Neuronal stem cell (in vitro differentiated cells): Measurements from ENCODE around the gene UBTFL1. TPM values are rescaled to one million over a fixed set of nuclear protein-coding genes. Genes with fewer than 3 reads are reported as not detected.
"Not testable (repeated sequence)": the region's sequence is repeated elsewhere in the genome, so short reads cannot be mapped to it uniquely, and the experiment has no call there.

Experiments used
- DNase-seq: peaks from one replicate; pipeline ENCODE4 v3.0.0-alpha.2; 2013; ENCODE audit warnings: low spot score
- H2AFZ ChIP-seq: one replicate; pipeline ENCODE4 v1.6.1; 2013; ENCODE audit warnings: mild to moderate bottlenecking, low read length, inconsistent platforms
- H2AK5ac ChIP-seq: 2 replicates; pipeline ENCODE4 v1.6.1; 2013; ENCODE audit warnings: low read depth, mild to moderate bottlenecking, inconsistent platforms, low read length, moderate library complexity, mixed read lengths
- H2BK120ac ChIP-seq: 2 replicates; pipeline ENCODE4 v1.6.1; 2013; ENCODE audit warnings: low read depth, mild to moderate bottlenecking, inconsistent platforms, low read length, moderate library complexity, mixed read lengths
- H2BK12ac ChIP-seq: one replicate; pipeline ENCODE4 v1.6.1; 2013; ENCODE audit warnings: low read length, inconsistent platforms
- H2BK15ac ChIP-seq: 2 replicates; pipeline ENCODE4 v1.6.1; 2013; ENCODE audit warnings: mild to moderate bottlenecking, low read length, inconsistent platforms, mixed read lengths
- H2BK5ac ChIP-seq: one replicate; pipeline ENCODE4 v1.6.1; 2013; ENCODE audit warnings: inconsistent platforms, mild to moderate bottlenecking, low read length, moderate library complexity
- H3K14ac ChIP-seq: one replicate; pipeline ENCODE4 v1.6.1; 2013; ENCODE audit warnings: low read length, inconsistent platforms
- H3K18ac ChIP-seq: 2 replicates; pipeline ENCODE4 v1.6.1; 2013; ENCODE audit warnings: low read length, inconsistent platforms
- H3K23ac ChIP-seq: 2 replicates; pipeline ENCODE4 v1.6.1; 2013; ENCODE audit warnings: low read depth, mild to moderate bottlenecking, mixed read lengths, low read length, inconsistent platforms; ENCODE audit not compliant: poor library complexity
- H3K27ac ChIP-seq: replicated peaks from 3 replicates; pipeline ENCODE4 v1.5.1; 2013; ENCODE audit warnings: low read length, inconsistent platforms
- H3K27me3 ChIP-seq, 3 experiments: 2 replicates each; pipeline ENCODE4 v1.6.1; 2013; ENCODE audit warnings: low read length in 3 of 3, mild to moderate bottlenecking in 2 of 3, inconsistent platforms in 1 of 3, low read depth in 1 of 3, mixed read lengths in 1 of 3, moderate library complexity in 1 of 3; ENCODE audit not compliant: control insufficient read depth in 3 of 3, insufficient read depth in 3 of 3
- H3K36me3 ChIP-seq, 2 donors: replicated peaks in 1 of 2; 2 replicates each; pipeline ENCODE4 v1.6.1; 2013; ENCODE audit warnings: low read length in 2 of 2; ENCODE audit not compliant: control insufficient read depth in 2 of 2, insufficient read depth in 2 of 2
- H3K4ac ChIP-seq: 2 replicates; pipeline ENCODE4 v1.6.1; 2013; ENCODE audit warnings: inconsistent platforms, mild to moderate bottlenecking, low read length, moderate library complexity
- H3K4me1 ChIP-seq, 2 donors: 1 replicate in 1 of 2; 2 replicates in 1 of 2; pipeline ENCODE4 v1.6.1; 2013; ENCODE audit warnings: low read length in 2 of 2, low read depth in 1 of 2; ENCODE audit not compliant: control insufficient read depth in 2 of 2, insufficient read depth in 1 of 2
- H3K4me2 ChIP-seq: one replicate; pipeline ENCODE4 v1.6.1; 2013; ENCODE audit warnings: mild to moderate bottlenecking, low read length, inconsistent platforms; ENCODE audit not compliant: insufficient read depth, poor library complexity, severe bottlenecking
- H3K4me3 ChIP-seq, 2 donors: 2 replicates each; pipeline ENCODE4 v1.5.1; 2013; ENCODE audit warnings: low read length in 2 of 2, mild to moderate bottlenecking in 2 of 2, inconsistent platforms in 1 of 2, moderate library complexity in 1 of 2
- H3K79me1 ChIP-seq: one replicate; pipeline ENCODE4 v1.6.1; 2013; ENCODE audit warnings: low read depth, mild to moderate bottlenecking, inconsistent platforms, low read length, moderate library complexity
- H3K9ac ChIP-seq: one replicate; pipeline ENCODE4 v1.6.1; 2013; ENCODE audit warnings: mild to moderate bottlenecking, low read depth, low read length, inconsistent platforms; ENCODE audit not compliant: poor library complexity
- H3K9me3 ChIP-seq, 2 donors: replicated peaks in 1 of 2; 2 replicates each; pipeline versions ENCODE3 to v1.6.1; 2013; ENCODE audit warnings: low read length in 2 of 2, mild to moderate bottlenecking in 2 of 2, inconsistent platforms in 1 of 2, low read depth in 1 of 2, mixed read lengths in 1 of 2, moderate library complexity in 1 of 2; ENCODE audit not compliant: control insufficient read depth in 2 of 2, insufficient read depth in 1 of 2
- H4K8ac ChIP-seq: one replicate; pipeline ENCODE4 v1.6.1; 2013; ENCODE audit warnings: low read depth, mild to moderate bottlenecking, inconsistent platforms, low read length, moderate library complexity
- H4K91ac ChIP-seq: one replicate; pipeline ENCODE4 v1.6.1; 2013; ENCODE audit warnings: low read length, low read depth, mild to moderate bottlenecking, inconsistent platforms; ENCODE audit not compliant: poor library complexity
- WGBS, 2 donors: extraction: QIAGEN DNeasy Blood & Tissue Kit; methylation state at CpG; one replicate each; pipeline ENCODE4 v1.1.7; 2013; ENCODE audit warnings: missing lambda C conversion rate in 2 of 2, mixed read lengths in 1 of 2; ENCODE audit not compliant: insufficient read length in 2 of 2, insufficient replicate concordance in 1 of 2; ENCODE audit errors: extremely low coverage in 2 of 2; 5-methylcytosine and 5-hydroxymethylcytosine counted together
- polyA plus RNA-seq, 2 experiments: library from polyadenylated mRNA; stranded (reverse); fragments of 200-250 nt; gene quantifications; one replicate each; pipeline ENCODE4 v1.2.3, GENCODE V29; 2013

The UBTFL1 gene, protein sequence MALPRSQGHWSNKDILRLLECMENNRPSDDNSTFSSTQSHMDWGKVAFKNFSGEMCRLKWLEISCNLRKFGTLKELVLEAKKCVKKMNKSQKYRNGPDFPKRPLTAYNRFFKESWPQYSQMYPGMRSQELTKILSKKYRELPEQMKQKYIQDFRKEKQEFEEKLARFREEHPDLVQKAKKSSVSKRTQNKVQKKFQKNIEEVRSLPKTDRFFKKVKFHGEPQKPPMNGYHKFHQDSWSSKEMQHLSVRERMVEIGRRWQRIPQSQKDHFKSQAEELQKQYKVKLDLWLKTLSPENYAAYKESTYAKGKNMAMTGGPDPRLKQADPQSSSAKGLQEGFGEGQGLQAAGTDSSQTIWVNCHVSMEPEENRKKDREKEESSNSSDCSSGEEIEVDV
- not detected for polyA plus RNA-seq (2013, experiment 1 of 2)
- not detected for polyA plus RNA-seq (2013, experiment 2 of 2)

DNA sequence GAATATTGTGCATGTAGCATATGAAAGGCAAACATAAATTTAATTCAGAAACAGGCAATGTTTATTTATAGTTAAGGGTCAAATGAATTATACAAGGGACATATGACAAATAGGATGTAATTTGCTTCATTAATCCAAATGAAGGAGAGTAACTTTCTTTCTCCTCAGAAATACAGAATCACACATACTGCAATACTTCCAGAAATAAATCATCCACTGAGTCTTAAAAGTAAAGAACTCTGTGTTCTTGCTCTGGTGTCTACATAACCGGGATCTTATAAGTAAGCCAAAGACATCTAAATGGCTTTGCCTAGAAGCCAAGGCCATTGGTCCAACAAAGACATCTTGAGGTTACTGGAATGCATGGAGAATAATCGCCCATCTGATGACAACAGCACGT is at the start of gene UBTFL1:
TSS of gene UBTFL1 (plus strand) at position 301 of the 400 bp plus-strand sequence. CDS start at position 301, 0 bp downstream.
- not testable (repeated sequence) for H4K91ac ChIP-seq, H2AFZ ChIP-seq, H3K27ac ChIP-seq, H3K9ac ChIP-seq, H3K79me1 ChIP-seq, H3K18ac ChIP-seq, H2AK5ac ChIP-seq, H2BK12ac ChIP-seq, H3K36me3 ChIP-seq, H3K4me1 ChIP-seq, H2BK5ac ChIP-seq, H2BK120ac ChIP-seq, DNase-seq, H4K8ac ChIP-seq, H3K14ac ChIP-seq, H2BK15ac ChIP-seq, H3K9me3 ChIP-seq, H3K23ac ChIP-seq, H3K4ac ChIP-seq, H3K4me3 ChIP-seq, H3K4me2 ChIP-seq, H3K27me3 ChIP-seq
- no CpG with 5 or more reads among the region's 3 CpGs for WGBS, 2 donors

DNA sequence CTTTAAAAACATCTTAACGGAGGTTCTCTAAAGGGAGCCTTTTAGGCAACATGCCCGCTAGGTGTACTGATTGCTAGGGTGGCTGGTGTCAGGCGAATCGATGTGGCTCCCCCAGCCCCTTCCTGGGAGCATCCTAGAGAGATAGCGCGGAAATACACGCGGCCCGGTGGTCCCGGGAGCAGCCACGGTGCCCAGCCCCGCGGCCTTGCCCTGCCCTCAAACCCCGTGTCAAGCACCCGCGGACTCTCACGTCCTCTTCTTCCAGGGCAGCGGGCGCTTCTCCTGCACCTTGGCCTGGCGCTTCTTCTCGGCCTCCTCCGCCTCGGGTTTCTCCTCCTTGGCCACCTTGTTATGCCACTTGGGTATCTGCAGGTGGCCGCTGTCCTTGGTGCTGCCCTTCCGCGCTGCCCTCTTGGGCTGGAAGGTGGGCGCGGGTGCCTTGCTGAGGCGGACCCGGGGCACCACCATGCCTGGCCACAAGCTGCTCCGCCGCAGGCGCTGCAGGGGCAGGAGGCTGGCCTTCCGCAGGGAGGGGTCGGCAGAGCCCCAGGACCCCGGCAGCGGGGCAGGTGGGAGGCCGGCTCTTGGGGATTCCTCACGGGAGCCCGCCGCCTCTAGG is 34.0 kb upstream of the UBTFL1 start:
- not testable (repeated sequence) for H2AK5ac ChIP-seq, H3K4ac ChIP-seq, H3K23ac ChIP-seq, H2BK15ac ChIP-seq, H4K91ac ChIP-seq, H2BK120ac ChIP-seq, H3K36me3 ChIP-seq, H3K79me1 ChIP-seq, H4K8ac ChIP-seq, H3K9ac ChIP-seq, H2BK5ac ChIP-seq, H3K27ac ChIP-seq, H3K4me2 ChIP-seq, H3K4me3 ChIP-seq, H2AFZ ChIP-seq, H3K27me3 ChIP-seq, H3K14ac ChIP-seq, H3K18ac ChIP-seq, H2BK12ac ChIP-seq, DNase-seq, H3K9me3 ChIP-seq, H3K4me1 ChIP-seq
- no CpG with 5 or more reads among the region's 41 CpGs for WGBS, 2 donors

DNA sequence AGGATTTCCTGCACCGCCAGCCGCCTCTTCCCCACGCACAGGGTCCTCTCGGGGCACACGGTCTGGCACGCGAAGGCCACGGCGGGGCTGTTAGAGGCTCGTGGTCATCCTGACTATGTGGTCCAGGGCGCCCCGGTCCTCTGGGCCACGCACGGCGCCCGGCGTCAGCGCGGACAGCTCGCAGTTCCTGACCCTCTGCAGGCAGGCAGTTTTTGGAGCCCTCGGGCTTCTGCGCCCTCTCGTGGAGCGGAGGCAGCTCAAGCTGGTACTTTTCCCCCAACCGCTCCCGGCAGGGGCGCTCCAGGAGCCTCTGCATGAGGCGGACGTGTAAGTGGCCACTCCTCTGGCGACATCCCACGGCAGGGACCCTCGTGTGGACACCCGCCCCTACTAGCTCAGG is 33.4 kb upstream of the UBTFL1 start:
- DNase-seq, H3K36me3 ChIP-seq, H3K27me3 ChIP-seq, H2BK15ac ChIP-seq, H3K14ac ChIP-seq, H3K9ac ChIP-seq, H3K18ac ChIP-seq, H3K23ac ChIP-seq, H3K4me3 ChIP-seq, H4K91ac ChIP-seq, H3K27ac ChIP-seq, H2BK5ac ChIP-seq, H3K4me2 ChIP-seq, H3K79me1 ChIP-seq, H2BK12ac ChIP-seq, H3K4me1 ChIP-seq, H3K4ac ChIP-seq, H2BK120ac ChIP-seq, H3K9me3 ChIP-seq, H2AK5ac ChIP-seq, H4K8ac ChIP-seq: not testable (repeated sequence)
- no CpG with 5 or more reads among the region's 33 CpGs for WGBS, 2 donors
- peak overlapping the region; percentile 40 for H2AFZ ChIP-seq

DNA sequence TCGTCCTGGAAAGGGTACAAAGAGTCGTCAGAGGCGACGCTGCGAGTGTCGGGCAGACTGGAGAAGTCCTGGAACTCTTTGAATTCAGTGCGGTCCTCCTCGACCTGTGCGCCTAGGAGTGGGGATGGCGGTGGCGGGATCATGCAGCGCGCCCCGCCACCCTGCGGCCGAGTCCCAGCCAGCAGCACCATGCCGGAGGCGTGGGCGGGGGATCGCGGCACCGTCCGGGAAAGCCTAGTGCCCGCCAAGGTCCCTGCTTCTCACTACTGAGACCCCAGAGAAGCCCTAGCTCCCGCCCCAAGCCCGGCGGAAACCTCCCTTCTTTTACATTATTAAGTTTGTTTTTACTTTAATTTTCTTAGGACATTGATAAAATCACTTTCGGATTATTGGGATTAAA is 32.2 kb upstream of the UBTFL1 start:
- H3K18ac ChIP-seq, H4K91ac ChIP-seq, H3K9me3 ChIP-seq, H3K4me2 ChIP-seq, H3K4me3 ChIP-seq, H3K23ac ChIP-seq, H3K36me3 ChIP-seq, H3K27ac ChIP-seq, H3K9ac ChIP-seq, H2BK120ac ChIP-seq, H3K4me1 ChIP-seq, H2AFZ ChIP-seq, H2BK15ac ChIP-seq, H2BK5ac ChIP-seq, DNase-seq, H2AK5ac ChIP-seq, H3K14ac ChIP-seq, H4K8ac ChIP-seq, H2BK12ac ChIP-seq, H3K79me1 ChIP-seq, H3K4ac ChIP-seq, H3K27me3 ChIP-seq: not testable (repeated sequence)
- no CpG with 5 or more reads among the region's 28 CpGs for WGBS, 2 donors
